ENCODE data around the gene BPIFA3. TPM values are rescaled to one million over a fixed set of nuclear protein-coding genes. Genes with fewer than 3 reads are reported as not detected.

The BPIFA3 gene
- total and polyA plus RNA-seq, 2 of the 8 experiments (the other 6 are each of a cell fraction or from before 2014, with no cell fraction given), result not detected

DNA sequence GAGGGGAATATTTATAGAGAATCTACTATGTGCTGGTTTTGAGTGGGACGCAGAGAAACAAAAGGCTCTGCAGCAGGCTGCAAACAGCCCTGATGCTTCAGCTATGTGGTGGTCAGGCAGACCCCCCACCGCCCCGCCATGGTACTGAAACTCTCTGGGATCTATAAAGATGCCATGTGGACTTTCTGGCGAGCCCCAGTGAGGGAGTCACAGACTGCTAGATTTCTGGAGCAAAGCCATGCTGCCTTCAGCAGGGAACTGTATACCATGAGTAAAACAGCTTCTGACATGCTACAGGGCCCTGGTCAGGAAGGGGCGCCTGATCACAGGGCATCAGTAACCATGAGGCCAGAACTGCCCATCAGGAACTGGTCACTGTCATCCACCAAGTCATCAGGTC lies 46.6 kb downstream of the BPIFA3 start (continued):
- TF ChIP-seq, protein P1, sequence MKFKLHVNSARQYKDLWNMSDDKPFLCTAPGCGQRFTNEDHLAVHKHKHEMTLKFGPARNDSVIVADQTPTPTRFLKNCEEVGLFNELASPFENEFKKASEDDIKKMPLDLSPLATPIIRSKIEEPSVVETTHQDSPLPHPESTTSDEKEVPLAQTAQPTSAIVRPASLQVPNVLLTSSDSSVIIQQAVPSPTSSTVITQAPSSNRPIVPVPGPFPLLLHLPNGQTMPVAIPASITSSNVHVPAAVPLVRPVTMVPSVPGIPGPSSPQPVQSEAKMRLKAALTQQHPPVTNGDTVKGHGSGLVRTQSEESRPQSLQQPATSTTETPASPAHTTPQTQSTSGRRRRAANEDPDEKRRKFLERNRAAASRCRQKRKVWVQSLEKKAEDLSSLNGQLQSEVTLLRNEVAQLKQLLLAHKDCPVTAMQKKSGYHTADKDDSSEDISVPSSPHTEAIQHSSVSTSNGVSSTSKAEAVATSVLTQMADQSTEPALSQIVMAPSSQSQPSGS (IDR thresholded peaks at IDR 0.05; ENCODE audit: low read length), result no peak
- TF ChIP-seq POLR2A (IDR thresholded peaks at IDR 0.05; ENCODE audit: control extremely low read depth in 1 of 2, low read depth in 2 of 2, low read length in 2 of 2) (no peak), JUND (IDR thresholded peaks at IDR 0.05; ENCODE audit: low read length) (no peak), NRF1 (IDR thresholded peaks at IDR 0.05; ENCODE audit: low read depth, low read length) (no peak), POU5F1 (IDR thresholded peaks at IDR 0.05; ENCODE audit: low read depth, low read length) (no peak)
- TF ChIP-seq, protein P2, sequence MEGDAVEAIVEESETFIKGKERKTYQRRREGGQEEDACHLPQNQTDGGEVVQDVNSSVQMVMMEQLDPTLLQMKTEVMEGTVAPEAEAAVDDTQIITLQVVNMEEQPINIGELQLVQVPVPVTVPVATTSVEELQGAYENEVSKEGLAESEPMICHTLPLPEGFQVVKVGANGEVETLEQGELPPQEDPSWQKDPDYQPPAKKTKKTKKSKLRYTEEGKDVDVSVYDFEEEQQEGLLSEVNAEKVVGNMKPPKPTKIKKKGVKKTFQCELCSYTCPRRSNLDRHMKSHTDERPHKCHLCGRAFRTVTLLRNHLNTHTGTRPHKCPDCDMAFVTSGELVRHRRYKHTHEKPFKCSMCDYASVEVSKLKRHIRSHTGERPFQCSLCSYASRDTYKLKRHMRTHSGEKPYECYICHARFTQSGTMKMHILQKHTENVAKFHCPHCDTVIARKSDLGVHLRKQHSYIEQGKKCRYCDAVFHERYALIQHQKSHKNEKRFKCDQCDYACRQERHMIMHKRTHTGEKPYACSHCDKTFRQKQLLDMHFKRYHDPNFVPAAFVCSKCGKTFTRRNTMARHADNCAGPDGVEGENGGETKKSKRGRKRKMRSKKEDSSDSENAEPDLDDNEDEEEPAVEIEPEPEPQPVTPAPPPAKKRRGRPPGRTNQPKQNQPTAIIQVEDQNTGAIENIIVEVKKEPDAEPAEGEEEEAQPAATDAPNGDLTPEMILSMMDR (IDR thresholded peaks at IDR 0.05; ENCODE audit: control extremely low read depth in 1 of 3, insufficient read depth in 1 of 3, low read depth in 1 of 3, low read length in 3 of 3), result no peak

Data from H1 (cell line).